B cell (primary cell): ENCODE data around the gene CLEC4A. TPM values are rescaled to one million over a fixed set of nuclear protein-coding genes. Genes with fewer than 3 reads are reported as not detected.
"Not testable (repeated sequence)": the region's sequence is repeated elsewhere in the genome, so short reads cannot be mapped to it uniquely, and the experiment has no call there.

ENCODE experiments used
- ATAC-seq: fragments of 200-7000 bp; cut with Tn5 transposase; one replicate; pipeline ENCODE4 v1.10.0; 2021; ENCODE audit warnings: low read depth, mild to moderate bottlenecking, moderate number of reproducible peaks, moderate library complexity
- CTCF ChIA-PET: fragments of 350-600 bp; sonication (Branson Sonifier 250); formaldehyde crosslinking; loops from one replicate; lab custom pipeline; 2021; ENCODE audit warnings: antibody characterized with exemption, inconsistent platforms; lab: Charles Lee
- POLR2A ChIA-PET: fragments of 350-600 bp; sonication (Branson Sonifier 250); formaldehyde crosslinking; loops from one replicate; lab custom pipeline; 2021; ENCODE audit warnings: antibody characterized with exemption; lab: Charles Lee
- DNase-seq: peaks from one replicate; pipeline ENCODE4 v3.0.0; 2013
- H2AFZ ChIP-seq: 2 replicates; pipeline ENCODE4 v1.6.1; 2012; ENCODE audit warnings: mild to moderate bottlenecking, low read depth, low read length; ENCODE audit not compliant: insufficient read depth, poor library complexity, severe bottlenecking
- H3K27ac ChIP-seq, 2 donors: 1 replicate in 1 of 2; 2 replicates in 1 of 2; pipeline ENCODE4 v1.5.1; 2012 to 2013; ENCODE audit warnings: low read length in 2 of 2, mild to moderate bottlenecking in 2 of 2, moderate library complexity in 1 of 2
- H3K27me3 ChIP-seq, 4 experiments: fragments of 200-600 bp in 1 of 4; sonication (generic) in 1 of 4; replicated peaks in 1 of 4; 1 replicate in 2 of 4; 2 replicates in 2 of 4; pipeline versions ENCODE4 v1.6.1 to v1.7.0; 2013 to 2016; ENCODE audit warnings: low read length in 3 of 4, mild to moderate bottlenecking in 2 of 4, mixed read lengths in 1 of 4, moderate library complexity in 1 of 4; ENCODE audit not compliant: insufficient read depth in 4 of 4, control insufficient read depth in 3 of 4; ENCODE audit errors: control extremely low read depth in 1 of 4
- H3K36me3 ChIP-seq, 2 experiments: replicated peaks in 1 of 2; 1 replicate in 1 of 2; 2 replicates in 1 of 2; pipeline versions ENCODE4 v1.6.1 to v1.7.1; 2013; ENCODE audit warnings: low read length in 1 of 2; ENCODE audit not compliant: insufficient read depth in 2 of 2, control insufficient read depth in 1 of 2; ENCODE audit errors: control extremely low read depth in 1 of 2, extremely low read depth in 1 of 2
- H3K4me1 ChIP-seq, 2 donors: fragments of 200-600 bp in 1 of 2; sonication (generic) in 1 of 2; 1 replicate in 1 of 2; 2 replicates in 1 of 2; pipeline versions ENCODE4 v1.5.1 to v1.6.1; 2013 to 2017; ENCODE audit warnings: low read length in 2 of 2; ENCODE audit not compliant: control insufficient read depth in 2 of 2, insufficient read depth in 2 of 2
- H3K4me2 ChIP-seq: replicated peaks from 2 replicates; pipeline ENCODE3; 2012; ENCODE audit warnings: mild to moderate bottlenecking, low read depth, low read length; ENCODE audit not compliant: poor library complexity, severe bottlenecking
- H3K4me3 ChIP-seq, 5 experiments: fragments of 200-600 bp in 1 of 5; sonication (generic) in 1 of 5; 1 replicate in 3 of 5; 2 replicates in 2 of 5; pipeline versions ENCODE4 v1.5.1 to v1.7.0; 2011 to 2016; ENCODE audit warnings: low read length in 4 of 5, mild to moderate bottlenecking in 4 of 5, low read depth in 2 of 5, control low read depth in 1 of 5, moderate library complexity in 1 of 5; ENCODE audit not compliant: insufficient read depth in 1 of 5; ENCODE audit errors: control extremely low read depth in 1 of 5, extremely low read depth in 1 of 5
- H3K79me2 ChIP-seq: fragments of 200-600 bp; sonication (generic); one replicate; pipeline ENCODE4 v1.6.0; 2016; ENCODE audit warnings: low read length; ENCODE audit not compliant: control insufficient read depth, insufficient read depth
- H3K9ac ChIP-seq: fragments of 200-600 bp; sonication (generic); 2 replicates; pipeline ENCODE4 v1.6.1; 2017; ENCODE audit warnings: mild to moderate bottlenecking, low read length, moderate library complexity
- H3K9me3 ChIP-seq, 3 donors: one replicate each; pipeline versions ENCODE4 v1.6.1 to v1.7.1; 2013; ENCODE audit warnings: low read length in 2 of 3; ENCODE audit not compliant: control insufficient read depth in 2 of 3, insufficient read depth in 1 of 3; ENCODE audit errors: control extremely low read depth in 1 of 3
- H4K20me1 ChIP-seq: 2 replicates; pipeline ENCODE4 v1.6.0; 2012; ENCODE audit warnings: mild to moderate bottlenecking, low read length; ENCODE audit not compliant: insufficient read depth, control insufficient read depth, poor library complexity, severe bottlenecking
- H3K27ac Mint-ChIP-seq: one replicate; pipeline ENCODE4 v1.8.0; 2021; ENCODE audit warnings: mixed read lengths
- H3K27me3 Mint-ChIP-seq: one replicate; pipeline ENCODE4 v1.8.0; 2021; ENCODE audit warnings: mixed read lengths
- H3K4me1 Mint-ChIP-seq: one replicate; pipeline ENCODE4 v1.8.0; 2021; ENCODE audit warnings: mixed read lengths
- H3K4me3 Mint-ChIP-seq: one replicate; pipeline ENCODE4 v1.8.0; 2021; ENCODE audit warnings: mixed read lengths
- H3K9me3 Mint-ChIP-seq: one replicate; pipeline ENCODE4 v1.8.0; 2022; ENCODE audit warnings: mixed read lengths; ENCODE audit not compliant: insufficient read depth
- CTCF ChIP-seq: fragments of 200-600 bp; IDR thresholded peaks from one replicate; pipeline ENCODE4 v1.8.0; 2022; ENCODE audit warnings: antibody characterized with exemption, mild to moderate bottlenecking
- EZH2 ChIP-seq: IDR thresholded peaks from 2 replicates; pipeline ENCODE4 v1.6.1; 2012; ENCODE audit warnings: borderline replicate concordance, low read depth, mild to moderate bottlenecking, moderate library complexity, low read length; ENCODE audit not compliant: insufficient read depth, poor library complexity, severe bottlenecking
- whole genome bisulfite sequencing: methylation state at CpG from one replicate; pipeline ENCODE4 v1.1.5; 2013; ENCODE audit warnings: missing lambda C conversion rate; ENCODE audit not compliant: insufficient coverage; 5-methylcytosine and 5-hydroxymethylcytosine counted together
- intact Hi-C: fragments of 100-400 bp; cut with micrococcal nuclease; formaldehyde crosslinking; loops from one replicate; pipeline ENCODE4 v1.10.0; 2022
- polyA plus RNA-seq: library from polyadenylated mRNA; depleted of rRNA; stranded (reverse); fragments of >200 nt; gene quantifications from 2 replicates; pipeline ENCODE4 v1.2.3, GENCODE V29; 2012
- total RNA-seq, 2 donors: library from RNA; stranded (reverse); fragments of 120-200 nt in 1 of 2; gene quantifications; 1 replicate in 1 of 2; 2 replicates in 1 of 2; pipeline versions ENCODE4 v1.2.3 to v1.2.4, GENCODE V29; 2013 to 2022

Gene CLEC4A
- total and polyA plus RNA-seq, 2 donors (not counting 1 experiment from before 2014, with no cell fraction given): 1.6 to 6.1 TPM

- Histone ChIP-seq H3K9ac (no peak overlapping the region), H3K27me3 (no peaks in the 10 kb centered on the region), H3K4me2 (peak overlapping the region; percentile 29), H3K79me2 (no peaks in the 10 kb centered on the region), H3K4me3 (no peak overlapping the region), H3K4me1 (no peaks in the 10 kb centered on the region), H4K20me1 (no peaks in the 10 kb centered on the region), H3K9me3 (no peaks in the 10 kb centered on the region), H2AFZ (no peak overlapping the region), H3K36me3 (no peaks in the 10 kb centered on the region), H3K27ac (no peak overlapping the region)
- ATAC-seq: peak; percentile 79
- H3K27me3 Mint-ChIP-seq: no peaks in the 10 kb centered on the region
- TF ChIP-seq CTCF (peak; percentile 100), EZH2 (no peak)
- intact Hi-C loops: loop anchor here (1.0 to 10.0 kb wide), 3 partner anchors 66 to 286 kb away; no protein-coding TSS in a partner anchor
- H3K4me1 Mint-ChIP-seq: no peaks in the 10 kb centered on the region
- peak; percentile 79 for DNase-seq
- no peak overlapping the region for H3K4me3 Mint-ChIP-seq
- ChIA-PET POLR2A (interaction anchor here (0.6 kb wide), 1 partner anchor 172 kb away, joined by 4 read pairs; no protein-coding TSS in a partner anchor), CTCF (interaction anchor here (0.9 to 3.8 kb wide), 12 partner anchors 9 to 281 kb away, joined by 3 to 38 read pairs (median 4); partner anchors contain the start of gene CLEC4A)
- no peak overlapping the region for H3K27ac Mint-ChIP-seq
- WGBS: 0% methylated on average over 1 of the region's 3 CpGs
- H3K9me3 Mint-ChIP-seq: no peaks in the 10 kb centered on the region
Measured at GRCh38 chr12:8108808-8109398, 14.5 kb upstream of the CLEC4A start.

DNA sequence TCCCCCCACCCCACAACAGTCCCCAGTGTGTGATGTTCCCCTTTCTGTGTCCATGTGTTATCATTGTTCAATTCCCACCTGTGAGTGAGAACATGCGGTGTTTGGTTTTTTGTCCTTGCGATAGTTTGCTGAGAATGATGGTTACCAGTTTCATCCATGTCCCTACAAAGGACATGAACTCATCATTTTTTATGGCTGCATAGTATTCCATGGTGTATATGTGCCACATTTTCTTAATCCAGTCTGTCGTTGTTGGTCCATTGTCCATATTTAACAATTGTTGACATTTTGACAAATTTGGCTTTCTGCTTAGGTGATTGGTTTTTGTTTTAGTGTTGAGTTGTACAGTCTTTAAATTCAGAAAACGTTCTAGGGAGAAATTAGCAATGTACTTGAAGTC, 10.3 kb upstream of the CLEC4A start:
- H3K27me3 ChIP-seq, H3K9ac ChIP-seq, H3K4me3 ChIP-seq, H3K27ac Mint-ChIP-seq, H3K27me3 Mint-ChIP-seq, intact Hi-C loops, ATAC-seq, POLR2A ChIA-PET, H3K4me2 ChIP-seq, H3K9me3 ChIP-seq, H2AFZ ChIP-seq, H3K79me2 ChIP-seq, H3K4me1 Mint-ChIP-seq, H3K36me3 ChIP-seq, H3K27ac ChIP-seq, H4K20me1 ChIP-seq, CTCF ChIA-PET, H3K9me3 Mint-ChIP-seq, H3K4me3 Mint-ChIP-seq, H3K4me1 ChIP-seq, DNase-seq: not testable (repeated sequence)
- no CpG with 5 or more reads among the region's 4 CpGs for WGBS
